ENCODE measurements around the gene DXO.
"Not testable (repeated sequence)": the region's sequence is repeated elsewhere in the genome, so short reads cannot be mapped to it uniquely, and the experiment has no call there.

Gene DXO

DNA sequence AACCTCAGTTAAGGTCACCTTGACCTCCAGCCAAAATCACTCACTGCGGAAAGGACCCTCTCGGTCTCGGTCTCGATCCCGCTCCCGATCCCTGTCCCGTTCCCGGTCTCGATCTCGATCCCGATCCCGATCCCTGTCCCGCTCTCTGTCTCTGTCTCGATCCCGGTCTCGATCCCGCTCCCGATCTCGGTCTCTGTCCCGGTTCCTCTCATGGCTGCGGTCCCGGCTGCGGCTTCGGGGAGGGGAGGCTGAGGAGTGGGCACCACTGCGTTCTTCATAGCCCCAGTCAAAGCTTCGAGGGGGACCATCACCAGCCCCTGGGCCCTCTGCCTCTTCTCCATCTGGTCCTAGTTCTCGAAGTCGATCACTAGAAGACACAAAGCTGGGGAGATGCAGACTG lies 17.4 kb downstream of the DXO start:
- DNase-seq = no peak

DNA sequence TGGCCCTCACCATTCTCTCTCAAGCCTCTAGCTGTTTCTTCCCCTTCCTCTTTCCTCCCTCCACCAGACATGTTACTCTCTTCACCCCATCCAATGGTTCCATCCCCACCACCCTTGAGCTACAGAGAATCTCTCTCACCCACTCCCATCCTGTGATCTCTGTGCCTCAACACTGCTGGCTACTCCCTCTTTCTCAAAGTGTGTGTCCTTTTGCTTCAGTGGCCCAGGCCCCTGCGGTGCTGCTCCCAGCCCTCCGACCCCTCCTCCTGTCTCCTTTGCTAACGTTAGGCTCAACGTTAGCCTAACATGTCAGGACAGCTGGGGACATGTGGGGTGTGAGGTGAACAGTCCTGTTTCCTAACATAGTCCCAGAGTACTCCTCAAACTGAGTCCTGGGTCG lies 19.0 kb downstream of the DXO start:
- DNase-seq = no peak

DNA sequence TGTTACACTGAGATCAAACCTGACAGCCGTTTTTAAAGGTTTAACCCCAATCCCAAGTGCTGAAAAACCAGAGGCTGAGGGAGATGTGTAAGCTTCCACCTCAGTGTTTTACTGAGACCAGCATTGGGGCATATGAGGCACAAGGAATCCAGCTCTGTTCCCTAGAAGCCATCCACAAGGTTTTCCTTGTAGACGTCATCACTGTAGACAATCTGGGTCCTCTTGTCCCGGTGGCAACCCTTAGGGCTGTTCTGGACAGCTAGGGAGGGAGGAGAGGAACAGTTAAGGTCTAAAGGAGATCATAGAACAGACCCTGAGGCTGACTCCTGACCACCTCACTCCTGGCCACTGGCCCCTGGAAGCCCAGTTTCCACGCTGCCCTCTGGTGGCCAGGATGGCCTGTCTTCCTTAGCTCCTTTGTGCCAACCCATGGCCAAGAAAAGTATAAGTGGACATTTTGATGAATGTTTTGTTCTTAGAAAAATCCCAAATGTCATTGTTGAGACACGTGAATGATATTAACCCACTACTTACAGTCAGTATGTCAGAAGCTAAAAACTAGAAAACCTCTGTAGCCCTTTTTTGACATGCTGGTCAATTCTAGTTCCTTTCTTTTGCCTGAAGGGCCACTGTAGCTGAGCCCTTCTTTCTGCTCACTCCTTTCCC lies 19.7 kb downstream of the DXO start:
- peak; percentile 44 for DNase-seq

DNA sequence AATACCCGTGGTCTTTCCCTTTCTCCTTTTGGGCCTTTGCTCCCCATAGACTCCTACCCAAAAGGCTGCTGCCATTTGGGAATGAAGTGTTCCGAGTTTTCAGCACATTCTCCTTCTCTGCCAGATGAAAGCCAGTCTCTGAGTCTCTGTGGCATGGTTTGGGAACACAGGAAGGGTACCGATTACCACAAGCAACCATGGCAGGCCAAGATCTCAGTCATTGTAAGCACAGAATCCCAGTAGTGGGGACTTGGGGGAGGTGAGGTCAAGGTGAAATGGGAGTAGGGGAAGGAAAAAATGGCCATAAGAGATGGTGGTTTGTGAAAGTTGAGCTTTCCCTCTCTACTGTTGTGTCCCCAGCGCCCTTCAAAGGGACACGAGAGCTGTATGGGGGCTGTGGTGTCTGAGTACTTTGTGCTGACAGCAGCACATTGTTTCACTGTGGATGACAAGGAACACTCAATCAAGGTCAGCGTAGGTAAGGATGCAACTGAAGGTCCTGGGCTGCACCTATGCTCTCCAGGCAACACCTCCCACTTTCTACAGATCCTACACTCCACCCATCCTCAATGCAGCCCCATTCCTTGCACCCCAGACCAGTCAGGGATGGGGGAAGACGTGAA lies 21.9 kb downstream of the DXO start:
- no peak for DNase-seq

DNA sequence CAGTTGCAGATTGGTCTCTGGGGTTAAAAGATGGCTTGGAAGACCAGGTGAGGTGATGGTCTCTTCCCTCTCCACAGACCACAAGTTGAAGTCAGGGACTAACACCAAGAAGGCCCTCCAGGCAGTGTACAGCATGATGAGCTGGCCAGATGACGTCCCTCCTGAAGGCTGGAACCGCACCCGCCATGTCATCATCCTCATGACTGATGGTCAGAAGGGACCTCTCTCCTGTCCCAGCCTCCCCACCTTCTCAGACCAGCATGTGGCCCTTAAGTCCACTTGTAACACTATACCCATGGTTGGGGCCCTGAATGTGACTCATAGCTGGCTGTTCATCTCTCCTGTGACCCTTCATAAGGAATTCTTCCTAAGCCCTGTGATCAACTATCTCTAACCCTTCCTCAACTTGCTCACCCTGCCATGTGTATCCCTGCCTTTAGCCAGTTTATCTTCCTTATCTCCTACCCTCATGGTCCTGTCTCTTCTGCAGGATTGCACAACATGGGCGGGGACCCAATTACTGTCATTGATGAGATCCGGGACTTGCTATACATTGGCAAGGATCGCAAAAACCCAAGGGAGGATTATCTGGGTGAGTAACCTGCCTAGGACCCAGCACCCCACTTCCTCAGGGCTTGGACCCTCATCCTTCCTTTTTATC lies 23.1 kb downstream of the DXO start:
- no peak for DNase-seq

DNA sequence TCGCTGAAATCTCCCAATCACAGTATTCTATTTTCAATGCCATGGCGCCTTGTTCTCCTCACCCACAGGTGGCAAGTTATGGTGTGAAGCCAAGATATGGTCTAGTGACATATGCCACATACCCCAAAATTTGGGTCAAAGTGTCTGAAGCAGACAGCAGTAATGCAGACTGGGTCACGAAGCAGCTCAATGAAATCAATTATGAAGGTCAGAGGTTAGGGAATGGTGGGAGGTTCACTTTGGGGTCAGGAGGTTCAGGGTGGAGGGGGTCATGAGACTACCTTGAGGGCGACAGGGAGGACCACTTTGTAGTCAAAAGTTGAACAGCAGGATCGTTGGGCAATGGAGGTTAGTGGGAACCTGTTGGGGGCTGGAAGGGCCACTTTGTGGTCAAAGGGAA lies 23.6 kb downstream of the DXO start:
- no peak for DNase-seq

DNA sequence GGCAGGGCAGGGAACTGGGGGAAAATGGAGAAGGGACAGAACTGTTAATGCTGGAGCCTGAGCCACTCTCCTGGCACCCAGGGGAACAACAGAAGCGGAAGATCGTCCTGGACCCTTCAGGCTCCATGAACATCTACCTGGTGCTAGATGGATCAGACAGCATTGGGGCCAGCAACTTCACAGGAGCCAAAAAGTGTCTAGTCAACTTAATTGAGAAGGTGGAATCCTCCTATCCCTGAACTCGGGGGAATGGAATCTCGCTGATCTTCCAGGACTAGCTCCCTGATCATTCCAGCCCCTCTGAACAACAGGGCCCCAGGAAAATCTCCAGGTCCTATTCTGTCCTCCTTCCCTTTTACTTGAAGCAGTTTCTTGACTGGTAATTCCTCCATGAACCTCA lies 24.1 kb downstream of the DXO start:
- DNase-seq = no peak

DNA sequence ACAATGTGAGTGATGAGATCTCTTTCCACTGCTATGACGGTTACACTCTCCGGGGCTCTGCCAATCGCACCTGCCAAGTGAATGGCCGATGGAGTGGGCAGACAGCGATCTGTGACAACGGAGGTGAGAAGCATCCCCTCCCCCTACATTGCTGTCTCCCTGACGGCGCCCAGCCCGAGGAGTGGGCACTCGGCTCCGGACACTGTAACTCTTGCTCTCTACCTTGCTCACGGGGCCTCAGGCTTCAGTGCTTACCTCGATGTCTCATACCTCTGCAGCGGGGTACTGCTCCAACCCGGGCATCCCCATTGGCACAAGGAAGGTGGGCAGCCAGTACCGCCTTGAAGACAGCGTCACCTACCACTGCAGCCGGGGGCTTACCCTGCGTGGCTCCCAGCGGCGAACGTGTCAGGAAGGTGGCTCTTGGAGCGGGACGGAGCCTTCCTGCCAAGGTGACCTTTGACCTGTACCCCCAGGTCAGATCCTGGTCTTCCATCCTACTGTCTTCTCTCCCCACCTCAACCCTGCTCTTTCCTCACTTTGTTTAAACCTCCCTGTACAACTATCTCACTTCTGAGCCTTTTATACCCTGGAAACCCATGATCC lies 24.8 kb downstream of the DXO start:
- DNase-seq = no peak

DNA sequence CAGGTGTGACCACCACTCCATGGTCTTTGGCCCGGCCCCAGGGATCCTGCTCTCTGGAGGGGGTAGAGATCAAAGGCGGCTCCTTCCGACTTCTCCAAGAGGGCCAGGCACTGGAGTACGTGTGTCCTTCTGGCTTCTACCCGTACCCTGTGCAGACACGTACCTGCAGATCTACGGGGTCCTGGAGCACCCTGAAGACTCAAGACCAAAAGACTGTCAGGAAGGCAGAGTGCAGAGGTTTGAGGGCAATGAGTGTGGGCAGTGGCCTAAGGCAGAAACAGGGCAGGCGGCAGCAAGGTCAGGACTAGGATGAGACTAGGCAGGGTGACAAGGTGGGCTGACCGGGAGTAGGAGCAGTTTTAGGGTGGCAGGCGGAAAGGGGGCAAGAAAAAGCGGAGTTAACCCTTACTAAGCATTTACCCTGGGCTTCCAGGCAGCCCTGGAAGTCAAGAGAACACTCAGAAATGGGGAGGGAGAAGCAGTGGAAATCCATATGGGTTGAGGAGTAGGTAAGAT lies 25.5 kb downstream of the DXO start:
- no peak for DNase-seq

DNA sequence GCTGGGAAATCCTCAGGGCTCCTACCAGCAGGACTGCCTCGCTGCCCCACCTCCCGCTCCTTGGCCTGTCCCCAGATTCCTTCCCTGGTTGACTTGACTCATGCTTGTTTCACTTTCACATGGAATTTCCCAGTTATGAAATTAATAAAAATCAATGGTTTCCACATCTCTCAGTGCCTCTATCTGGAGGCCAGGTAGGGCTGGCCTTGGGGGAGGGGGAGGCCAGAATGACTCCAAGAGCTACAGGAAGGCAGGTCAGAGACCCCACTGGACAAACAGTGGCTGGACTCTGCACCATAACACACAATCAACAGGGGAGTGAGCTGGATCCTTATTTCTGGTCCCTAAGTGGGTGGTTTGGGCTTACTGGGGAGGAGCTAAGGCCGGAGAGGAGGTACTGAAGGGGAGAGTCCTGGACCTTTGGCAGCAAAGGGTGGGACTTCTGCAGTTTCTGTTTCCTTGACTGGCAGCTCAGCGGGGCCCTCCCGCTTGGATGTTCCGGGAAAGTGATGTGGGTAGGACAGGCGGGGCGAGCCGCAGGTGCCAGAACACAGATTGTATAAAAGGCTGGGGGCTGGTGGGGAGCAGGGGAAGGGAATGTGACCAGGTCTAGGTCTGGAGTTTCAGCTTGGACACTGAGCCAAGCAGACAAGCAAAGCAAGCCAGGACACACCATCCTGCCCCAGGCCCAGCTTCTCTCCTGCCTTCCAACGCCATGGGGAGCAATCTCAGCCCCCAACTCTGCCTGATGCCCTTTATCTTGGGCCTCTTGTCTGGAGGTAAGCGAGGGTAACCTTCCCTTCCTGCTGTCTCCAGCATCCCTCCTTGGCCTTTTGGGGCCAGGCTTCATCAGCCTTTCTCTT lies 26.2 kb downstream of the DXO start, which contains the start of gene CFB:
TSS of gene CFB (plus strand) at position 589 of the 863 bp plus-strand sequence. CDS start at position 716, 127 bp downstream.
- DNase-seq = no peak

DNA sequence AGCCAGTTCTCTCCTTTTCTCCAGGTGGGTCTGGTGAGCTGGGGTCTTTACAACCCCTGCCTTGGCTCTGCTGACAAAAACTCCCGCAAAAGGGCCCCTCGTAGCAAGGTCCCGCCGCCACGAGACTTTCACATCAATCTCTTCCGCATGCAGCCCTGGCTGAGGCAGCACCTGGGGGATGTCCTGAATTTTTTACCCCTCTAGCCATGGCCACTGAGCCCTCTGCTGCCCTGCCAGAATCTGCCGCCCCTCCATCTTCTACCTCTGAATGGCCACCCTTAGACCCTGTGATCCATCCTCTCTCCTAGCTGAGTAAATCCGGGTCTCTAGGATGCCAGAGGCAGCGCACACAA lies 26.8 kb downstream of the DXO start:
- DNase-seq = no peak

DNA sequence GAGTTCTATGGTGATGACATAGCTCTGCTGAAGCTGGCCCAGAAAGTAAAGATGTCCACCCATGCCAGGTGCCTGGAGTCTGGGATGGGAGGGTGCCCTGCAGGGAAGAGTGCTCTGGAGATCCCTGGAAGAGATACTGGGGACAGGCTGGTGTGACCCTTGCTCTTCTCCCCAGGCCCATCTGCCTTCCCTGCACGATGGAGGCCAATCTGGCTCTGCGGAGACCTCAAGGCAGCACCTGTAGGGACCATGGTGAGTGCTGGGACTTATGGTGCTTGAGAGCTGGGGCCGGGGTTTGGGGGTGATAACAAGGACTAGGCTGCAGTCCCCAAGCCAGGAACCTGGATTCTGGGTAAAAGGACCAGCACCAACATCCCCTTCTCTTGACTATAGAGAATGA lies 28.2 kb downstream of the DXO start:
- no peak for DNase-seq

DNA sequence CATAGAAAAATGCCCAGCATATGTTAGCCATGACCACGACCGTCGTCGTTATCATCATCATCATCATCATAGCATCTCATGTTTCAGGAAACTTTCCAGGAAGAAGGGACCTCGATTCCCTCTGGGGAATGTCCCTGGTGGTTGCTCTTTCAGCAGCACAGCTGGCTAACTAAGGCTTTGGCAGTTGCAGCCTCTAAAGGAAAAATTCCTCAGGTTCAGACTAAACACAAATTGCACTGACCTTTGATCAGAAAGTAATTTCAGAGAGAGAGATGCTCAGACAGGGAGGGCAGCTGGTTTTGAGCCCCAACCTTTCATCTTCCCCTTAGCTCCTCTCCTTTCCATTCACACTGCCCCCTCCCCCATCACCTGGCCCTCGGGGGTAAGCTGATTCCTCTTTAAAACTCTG lies 31.7 kb downstream of the DXO start:
- no peak for DNase-seq

DNA sequence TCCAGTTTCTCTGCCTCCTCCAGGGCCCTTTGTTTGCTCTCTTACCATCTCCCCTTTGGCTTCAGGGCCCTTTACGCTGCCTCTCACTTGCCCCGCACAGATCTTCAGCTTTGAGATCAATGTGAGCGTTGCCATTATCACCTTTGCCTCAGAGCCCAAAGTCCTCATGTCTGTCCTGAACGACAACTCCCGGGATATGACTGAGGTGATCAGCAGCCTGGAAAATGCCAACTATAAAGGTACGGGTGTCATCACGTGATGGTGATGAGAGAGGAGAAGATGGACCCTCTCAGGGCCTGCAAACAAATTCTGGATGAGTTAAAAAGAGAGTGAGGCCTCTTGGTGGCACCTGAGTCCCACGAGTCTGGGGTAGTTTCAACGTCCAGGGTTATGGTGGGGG lies 36.1 kb downstream of the DXO start:
- no peak for DNase-seq

DNA sequence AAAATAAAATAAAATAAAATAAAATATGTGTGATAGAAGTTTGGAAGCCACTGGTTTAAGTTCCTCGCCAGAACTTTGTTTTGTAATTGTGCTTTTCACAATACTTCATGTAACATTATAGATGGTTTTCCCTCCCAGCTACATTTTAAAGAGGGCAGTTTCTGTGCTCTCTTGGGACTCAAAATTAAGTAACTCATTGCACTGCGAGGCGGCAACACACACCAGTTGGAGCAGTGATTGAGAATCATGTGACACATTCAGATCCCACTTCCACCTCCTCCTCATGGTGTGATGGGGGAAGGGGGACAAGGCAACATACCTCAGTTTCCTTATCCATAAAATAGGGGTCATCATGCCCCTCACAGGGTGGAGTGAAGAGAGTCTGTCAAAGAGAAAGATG lies 36.9 kb downstream of the DXO start:
- DNase-seq = no peak

DNA sequence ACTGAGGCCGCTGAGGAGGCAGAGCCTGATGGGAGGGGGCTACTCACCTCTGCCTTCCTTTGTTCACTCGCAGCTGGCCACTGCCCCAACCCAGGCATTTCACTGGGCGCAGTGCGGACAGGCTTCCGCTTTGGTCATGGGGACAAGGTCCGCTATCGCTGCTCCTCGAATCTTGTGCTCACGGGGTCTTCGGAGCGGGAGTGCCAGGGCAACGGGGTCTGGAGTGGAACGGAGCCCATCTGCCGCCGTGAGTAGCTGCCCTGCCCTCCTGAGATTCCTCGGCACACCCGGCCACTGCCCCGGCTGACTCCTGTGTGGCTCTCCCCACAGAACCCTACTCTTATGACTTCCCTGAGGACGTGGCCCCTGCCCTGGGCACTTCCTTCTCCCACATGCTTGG lies 38.4 kb downstream of the DXO start:
- DNase-seq = no peak

DNA sequence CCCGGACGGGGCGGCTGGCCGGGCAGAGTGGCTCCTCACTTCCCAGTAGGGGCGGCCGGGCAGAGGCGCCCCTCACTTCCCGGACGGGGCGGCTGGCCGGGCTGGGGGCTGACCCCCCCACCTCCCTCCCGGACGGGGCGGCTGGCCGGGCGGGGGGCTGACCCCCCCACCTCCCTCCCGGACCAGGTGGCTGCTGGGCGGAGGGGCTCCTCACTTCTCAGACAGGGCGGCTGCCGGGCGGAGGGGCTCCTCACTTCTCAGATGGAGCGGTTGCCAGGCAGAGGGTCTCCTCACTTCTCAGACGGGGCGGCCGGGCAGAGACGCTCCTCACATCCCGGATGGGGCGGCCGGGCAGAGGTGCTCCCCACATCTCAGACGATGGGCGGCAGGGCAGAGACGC lies 39.8 kb downstream of the DXO start:
- DNase-seq = not testable (repeated sequence)

DNA sequence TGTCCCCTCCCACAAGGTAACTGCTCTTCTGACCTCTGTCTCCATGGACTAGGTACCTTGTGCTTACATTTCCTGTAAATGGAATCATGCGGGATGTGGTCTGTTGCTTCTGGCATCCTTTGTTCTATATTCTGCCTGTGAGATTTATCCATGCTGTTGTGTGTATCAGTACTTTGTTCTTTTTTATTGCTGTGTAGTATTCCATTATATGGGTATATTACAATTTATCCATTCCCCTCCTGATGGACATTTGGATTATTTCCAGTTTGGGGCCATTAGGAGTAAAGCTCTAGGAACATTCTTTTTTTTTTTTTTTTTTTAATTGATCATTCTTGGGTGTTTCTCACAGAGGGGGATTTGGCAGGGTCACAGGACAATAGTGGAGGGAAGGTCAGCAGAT lies 41.0 kb downstream of the DXO start:
- no peak for DNase-seq

DNA sequence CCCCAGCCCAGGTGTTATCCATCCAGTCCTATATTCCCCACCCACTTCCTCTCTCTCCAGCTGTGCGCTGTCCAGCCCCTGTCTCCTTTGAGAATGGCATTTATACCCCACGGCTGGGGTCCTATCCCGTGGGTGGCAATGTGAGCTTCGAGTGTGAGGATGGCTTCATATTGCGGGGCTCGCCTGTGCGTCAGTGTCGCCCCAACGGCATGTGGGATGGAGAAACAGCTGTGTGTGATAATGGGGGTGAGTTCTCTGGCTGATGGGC lies 43.3 kb downstream of the DXO start:
- DNase-seq = no peak

DNA sequence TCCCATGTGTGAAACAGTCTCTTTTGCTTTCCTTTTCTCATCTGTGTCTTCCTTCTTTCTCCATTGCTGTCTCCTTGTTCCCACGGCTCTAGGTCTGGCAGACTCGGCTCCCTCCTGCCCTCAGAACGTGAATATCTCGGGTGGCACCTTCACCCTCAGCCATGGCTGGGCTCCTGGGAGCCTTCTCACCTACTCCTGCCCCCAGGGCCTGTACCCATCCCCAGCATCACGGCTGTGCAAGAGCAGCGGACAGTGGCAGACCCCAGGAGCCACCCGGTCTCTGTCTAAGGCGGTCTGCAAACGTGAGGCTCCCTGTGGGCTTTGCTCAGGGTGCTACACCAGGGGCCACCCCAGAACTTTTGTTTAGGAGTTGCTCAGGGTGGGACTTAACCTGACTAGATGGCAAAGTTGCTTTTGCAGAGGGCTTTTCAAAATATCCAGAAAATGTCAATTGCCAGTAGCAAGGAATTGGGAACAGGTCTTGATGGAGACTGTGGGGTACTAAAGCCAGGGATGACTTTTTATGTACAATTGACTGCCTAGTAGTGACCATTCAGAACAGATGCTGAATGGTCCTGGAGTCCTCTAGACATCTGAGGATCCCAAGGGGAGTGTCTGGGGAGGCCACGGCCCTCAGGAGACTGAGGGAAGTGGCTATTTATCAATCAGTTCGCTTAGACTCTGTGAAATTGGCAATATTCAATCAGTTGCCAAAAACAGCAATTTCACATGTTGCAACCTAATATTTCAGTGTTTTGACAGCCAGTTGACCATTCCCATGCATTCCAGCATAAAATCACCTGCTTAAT lies 43.9 kb downstream of the DXO start:
- DNase-seq = no peak

DNA sequence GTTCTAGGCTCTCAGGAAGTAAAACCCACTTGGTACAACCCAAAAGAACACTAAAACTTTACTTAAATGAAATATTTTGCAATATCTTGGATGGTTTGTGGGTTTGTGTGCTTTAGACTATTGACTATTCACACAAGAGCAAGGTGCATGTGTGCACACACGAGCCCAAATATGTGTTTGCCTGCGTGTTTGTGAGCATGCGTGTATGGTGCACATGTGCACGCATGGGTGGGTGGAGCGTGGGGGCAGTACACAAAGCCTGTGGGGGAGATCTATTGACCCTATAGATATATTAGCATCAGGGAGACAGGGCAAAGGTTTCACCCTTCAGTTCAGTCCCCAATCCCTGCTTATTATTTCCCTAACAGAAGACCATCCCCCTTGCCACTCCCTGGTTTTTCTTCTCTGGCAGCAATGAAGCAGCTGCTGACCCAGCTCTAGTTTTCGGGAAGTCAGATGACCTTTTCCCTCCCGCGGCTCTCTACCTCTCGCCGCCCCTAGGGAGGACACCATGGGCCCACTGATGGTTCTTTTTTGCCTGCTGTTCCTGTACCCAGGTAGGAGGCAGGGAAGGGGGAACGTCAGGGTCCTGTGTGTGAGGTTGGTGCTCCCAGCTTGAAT lies 44.6 kb downstream of the DXO start, which contains the start of gene C2:
TSS of gene C2 (plus strand) at position 476 of the 621 bp plus-strand sequence. CDS start at position 512, 36 bp downstream.
- DNase-seq = no peak

DNA sequence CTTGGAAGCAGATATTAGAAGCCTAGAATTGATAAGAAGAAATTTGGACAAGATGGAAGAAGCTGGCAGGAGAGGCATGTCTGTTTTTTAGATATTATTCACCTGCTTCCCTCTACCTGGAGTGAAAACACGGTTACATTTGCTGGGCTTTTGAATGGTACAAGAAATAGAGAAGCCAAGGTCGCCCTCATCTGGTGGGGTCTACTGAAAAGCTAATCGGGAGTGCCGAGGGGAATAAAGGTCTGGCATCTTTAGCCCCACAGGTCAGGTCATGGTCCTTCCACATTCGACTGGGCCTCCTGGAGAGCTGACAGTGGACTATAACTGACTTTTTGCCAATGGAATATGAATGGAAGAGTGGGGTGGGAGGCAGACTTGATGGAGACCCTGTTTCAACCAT lies 49.0 kb downstream of the DXO start:
- DNase-seq = no peak

Measured in activated T-cell treated with anti-CD3 and anti-CD28 coated beads, Interleukin-2, amount 50 U/mL, for 1 hour (primary cell).